H9 (cell line): Measurements from ENCODE around the gene TSKU. TPM values are rescaled to one million over a fixed set of nuclear protein-coding genes. Genes with fewer than 3 reads are reported as not detected.

Experiments used
- DNase-seq: peaks from one replicate; pipeline ENCODE4 v3.0.0-alpha.2; 2017
- H2AFZ ChIP-seq: one replicate; pipeline ENCODE4 v1.6.1; 2013; ENCODE audit warnings: mild to moderate bottlenecking, low read length, control low read depth, moderate library complexity
- H2AK5ac ChIP-seq: 2 replicates; pipeline ENCODE4 v1.6.1; 2013; ENCODE audit warnings: low read length, control low read depth, mixed read lengths; ENCODE audit not compliant: insufficient read length
- H2BK120ac ChIP-seq: one replicate; pipeline ENCODE4 v1.6.1; 2013; ENCODE audit warnings: low read depth, mild to moderate bottlenecking, low read length, control low read depth, inconsistent platforms; ENCODE audit not compliant: poor library complexity, severe bottlenecking
- H2BK12ac ChIP-seq: 2 replicates; pipeline ENCODE4 v1.6.1; 2013; ENCODE audit warnings: low read length, control low read depth, mixed read lengths, low read depth; ENCODE audit not compliant: insufficient read length
- H2BK15ac ChIP-seq: 2 replicates; pipeline ENCODE4 v1.6.1; 2013; ENCODE audit warnings: low read depth, low read length, control low read depth
- H2BK20ac ChIP-seq: one replicate; pipeline ENCODE4 v1.6.1; 2013; ENCODE audit warnings: low read depth, mild to moderate bottlenecking, low read length, control low read depth, inconsistent platforms; ENCODE audit not compliant: poor library complexity, severe bottlenecking
- H2BK5ac ChIP-seq: 2 replicates; pipeline ENCODE4 v1.6.1; 2013; ENCODE audit warnings: low read length, control low read depth, mixed read lengths; ENCODE audit not compliant: insufficient read length
- H3K14ac ChIP-seq: 2 replicates; pipeline ENCODE4 v1.6.1; 2013; ENCODE audit warnings: low read length, control low read depth; ENCODE audit not compliant: insufficient read depth
- H3K18ac ChIP-seq: 2 replicates; pipeline ENCODE4 v1.6.1; 2013; ENCODE audit warnings: low read depth, mild to moderate bottlenecking, mixed read lengths, low read length, control low read depth; ENCODE audit not compliant: insufficient read length
- H3K23ac ChIP-seq: 2 replicates; pipeline ENCODE4 v1.6.1; 2013; ENCODE audit warnings: low read length, control low read depth, mixed read lengths, low read depth; ENCODE audit not compliant: insufficient read length
- H3K23me2 ChIP-seq: 2 replicates; pipeline ENCODE4 v1.6.1; 2013; ENCODE audit warnings: low read depth, mild to moderate bottlenecking, mixed read lengths, low read length, control low read depth; ENCODE audit not compliant: insufficient read length, poor library complexity, severe bottlenecking
- H3K27ac ChIP-seq: 2 replicates; pipeline ENCODE4 v1.5.1; 2013; ENCODE audit warnings: low read length, control low read depth, mixed read lengths, low read depth; ENCODE audit not compliant: insufficient read length
- H3K27me3 ChIP-seq: 2 replicates; pipeline ENCODE4 v1.6.1; 2013; ENCODE audit warnings: low read length, control low read depth, inconsistent platforms; ENCODE audit not compliant: insufficient read depth
- H3K4ac ChIP-seq: 2 replicates; pipeline ENCODE4 v1.6.1; 2013; ENCODE audit warnings: low read depth, mild to moderate bottlenecking, control low read depth, inconsistent platforms, low read length, moderate library complexity
- H3K4me1 ChIP-seq: 2 replicates; pipeline ENCODE4 v1.6.1; 2013; ENCODE audit warnings: low read length, control low read depth, inconsistent platforms; ENCODE audit not compliant: insufficient read depth
- H3K4me2 ChIP-seq: 2 replicates; pipeline ENCODE4 v1.6.1; 2013; ENCODE audit warnings: low read length, control low read depth, mixed read lengths; ENCODE audit not compliant: insufficient read length, insufficient read depth
- H3K56ac ChIP-seq: 2 replicates; pipeline ENCODE4 v1.6.1; 2013; ENCODE audit warnings: low read depth, mild to moderate bottlenecking, mixed read lengths, low read length, control low read depth; ENCODE audit not compliant: insufficient read length
- H3K79me1 ChIP-seq: 2 replicates; pipeline ENCODE4 v1.6.1; 2013; ENCODE audit warnings: low read depth, mild to moderate bottlenecking, moderate library complexity, low read length, control low read depth, inconsistent platforms; ENCODE audit not compliant: insufficient read depth, poor library complexity, severe bottlenecking
- H3K79me2 ChIP-seq: 2 replicates; pipeline ENCODE4 v1.6.1; 2013; ENCODE audit warnings: low read length, control low read depth, inconsistent platforms; ENCODE audit not compliant: insufficient read depth
- H3K9ac ChIP-seq: 2 replicates; pipeline ENCODE4 v1.6.1; 2013; ENCODE audit warnings: low read length, control low read depth, mixed read lengths; ENCODE audit not compliant: insufficient read length; ENCODE audit errors: extremely low read depth
- H3K9me3 ChIP-seq: one replicate; pipeline ENCODE4 v1.6.1; 2013; ENCODE audit warnings: low read depth, low read length, inconsistent platforms; ENCODE audit not compliant: control insufficient read depth
- H3T11ph ChIP-seq: one replicate; pipeline ENCODE4 v1.6.1; 2013; ENCODE audit warnings: mild to moderate bottlenecking, low read length, control low read depth, inconsistent platforms
- H4K20me1 ChIP-seq: one replicate; pipeline ENCODE4 v1.6.1; 2013; ENCODE audit not compliant: control insufficient read depth, insufficient read length, insufficient read depth
- H4K5ac ChIP-seq: 2 replicates; pipeline ENCODE4 v1.6.1; 2013; ENCODE audit warnings: low read depth, mild to moderate bottlenecking, mixed read lengths, low read length, control low read depth; ENCODE audit not compliant: insufficient read length
- H4K8ac ChIP-seq: replicated peaks from 2 replicates; pipeline ENCODE4 v1.6.1; 2013; ENCODE audit warnings: low read length, control low read depth, mixed read lengths, low read depth; ENCODE audit not compliant: insufficient read length
- H4K91ac ChIP-seq: 2 replicates; pipeline ENCODE4 v1.6.1; 2013; ENCODE audit warnings: low read depth, mild to moderate bottlenecking, moderate library complexity, mixed read lengths, low read length, control low read depth; ENCODE audit not compliant: insufficient read length
- H3K27ac Mint-ChIP-seq, 3 experiments: 2 replicates in 2 of 3; 3 replicates in 1 of 3; pipeline ENCODE4 v1.8.0; 2020 to 2021; ENCODE audit warnings: mixed read lengths in 3 of 3, mild to moderate bottlenecking in 1 of 3, moderate library complexity in 1 of 3
- H3K27me3 Mint-ChIP-seq: 2 replicates; pipeline ENCODE4 v1.8.0; 2021; ENCODE audit warnings: low read depth, mild to moderate bottlenecking, moderate library complexity, mixed read lengths
- H3K36me3 Mint-ChIP-seq, 3 experiments: 2 replicates in 2 of 3; 3 replicates in 1 of 3; pipeline ENCODE4 v1.8.0; 2020 to 2021; ENCODE audit warnings: low read depth in 3 of 3, mixed read lengths in 3 of 3; ENCODE audit not compliant: insufficient read depth in 1 of 3
- H3K4me1 Mint-ChIP-seq, 2 experiments: 2 replicates each; pipeline ENCODE4 v1.8.0; 2020; ENCODE audit warnings: mixed read lengths in 2 of 2
- H3K4me3 Mint-ChIP-seq, 2 experiments: 2 replicates in 1 of 2; 3 replicates in 1 of 2; pipeline ENCODE4 v1.8.0; 2020 to 2021; ENCODE audit warnings: mild to moderate bottlenecking in 2 of 2, mixed read lengths in 2 of 2, moderate library complexity in 1 of 2
- H3K9me3 Mint-ChIP-seq, 2 experiments: 2 replicates in 1 of 2; 3 replicates in 1 of 2; pipeline ENCODE4 v1.8.0; 2020; ENCODE audit warnings: mild to moderate bottlenecking in 2 of 2, mixed read lengths in 2 of 2, moderate library complexity in 1 of 2
- CTCF ChIP-seq: fragments of 200-600 bp; sonication (generic); conservative IDR thresholded peaks from 3 replicates; pipeline ENCODE4 v1.8.0; 2021; ENCODE audit warnings: antibody characterized with exemption, mild to moderate bottlenecking
- WGBS: extraction: QIAGEN DNeasy Blood & Tissue Kit; methylation state at CpG from one replicate; pipeline ENCODE4 v1.1.7; 2013; ENCODE audit warnings: missing lambda C conversion rate, low lambda C conversion rate, mixed read lengths; ENCODE audit not compliant: insufficient read length; ENCODE audit errors: extremely low coverage; 5-methylcytosine and 5-hydroxymethylcytosine counted together
- total RNA-seq: library from RNA; stranded (reverse); gene quantifications from 2 replicates; pipeline ENCODE4 v1.2.1, GENCODE V29; 2021

TSKU gene
- total RNA-seq, 1 experiment from 2014 or later, result 25.4 TPM

- Histone ChIP-seq H2BK15ac (no peak overlapping the region), H4K8ac (no peak overlapping the region), H3K23ac (no peak overlapping the region), H3K23me2 (no peaks in the 10 kb centered on the region), H2AK5ac (no peak overlapping the region), H3K4ac (no peak overlapping the region), H3K56ac (no peak overlapping the region), H3K4me1 (no peaks in the 10 kb centered on the region), H3K9ac (no peak overlapping the region), H3K9me3 (no peaks in the 10 kb centered on the region), H3K27me3 (no peaks in the 10 kb centered on the region), H3K14ac (no peak overlapping the region), H3K79me1 (no peaks in the 10 kb centered on the region), H4K91ac (no peak overlapping the region), H2BK12ac (no peak overlapping the region), H2BK20ac (no peak overlapping the region), H2BK120ac (no peak overlapping the region), H4K20me1 (no peaks in the 10 kb centered on the region), H3T11ph (no peak overlapping the region), H3K4me2 (no peak overlapping the region), H4K5ac (no peak overlapping the region), H3K27ac (no peak overlapping the region), H3K18ac (no peak overlapping the region), H3K79me2 (no peaks in the 10 kb centered on the region), H2BK5ac (no peak overlapping the region), H2AFZ (no peak overlapping the region)
- Mint-ChIP-seq H3K9me3 (peaks cover 0 to 3% of the 10 kb centered on the region in 2 experiments; a peak in 2 of 5 replicates), H3K4me1 (peaks cover 14 to 19% of the 10 kb centered on the region in 2 experiments), H3K27me3 (peaks cover 5% of the 10 kb centered on the region), H3K4me3 (no peak overlapping the region), H3K36me3 (peaks cover 0 to 4% (median 0%) of the 10 kb centered on the region in 3 experiments; a peak in 2 of 7 replicates), H3K27ac (no peak overlapping the region)
- no peak for TF ChIP-seq CTCF
- no CpG with 5 or more reads among the region's 3 CpGs for WGBS
- DNase-seq, result no peak
Observed at GRCh38 chr11:76843907-76844306, 60.8 kb downstream of the TSKU start.
